NCI-H345 treated with DMSO at 0.1 percent for 48 hours (cell line): Measurements from ENCODE around the gene CDO1.

Source experiments
- DNase-seq: peaks from one replicate; lab custom pipeline; 2025; ENCODE audit not compliant: unreplicated experiment; lab: John Stamatoyannopoulos, UW

Gene CDO1

GRCh38 chr5:115816226-115817081 lies at the start of gene CDO1:
Gene CDO1 (minus strand): TSS chr5:115816659. CDS start chr5:115816397, 262 bp downstream.
- DNase-seq, result no peak

- DNase-seq, result no peak
These were observed 42.9 kb upstream of the CDO1 start for GRCh38 chr5:115859378-115859777.

GRCh38 chr5:115858396-115858795 lies 41.9 kb upstream of the CDO1 start:
- DNase-seq, result no peak

- DNase-seq, result no peak
These were observed 41.3 kb upstream of the CDO1 start for GRCh38 chr5:115857626-115858349.

GRCh38 chr5:115857057-115857479 lies 40.6 kb upstream of the CDO1 start:
- DNase-seq, result no peak

GRCh38 chr5:115855959-115856358 lies 39.5 kb upstream of the CDO1 start:
- no peak for DNase-seq

- no peak for DNase-seq
These were observed 37.7 kb upstream of the CDO1 start for GRCh38 chr5:115854139-115854538.

GRCh38 chr5:115850744-115851416 lies 34.4 kb upstream of the CDO1 start:
- no peak for DNase-seq

- no peak for DNase-seq
These were observed 32.9 kb upstream of the CDO1 start for GRCh38 chr5:115849258-115849798.

- DNase-seq, result no peak
These were observed 30.8 kb upstream of the CDO1 start for GRCh38 chr5:115847290-115847689.

GRCh38 chr5:115844321-115844817 lies 27.9 kb upstream of the CDO1 start:
- DNase-seq, result no peak

- DNase-seq, result no peak
These were observed 27.1 kb upstream of the CDO1 start for GRCh38 chr5:115843444-115844130.

GRCh38 chr5:115842952-115843351 lies 26.5 kb upstream of the CDO1 start:
- no peak for DNase-seq

GRCh38 chr5:115842089-115842935 lies 25.9 kb upstream of the CDO1 start:
- DNase-seq, result peak; percentile 31

GRCh38 chr5:115841382-115842088 lies 25.1 kb upstream of the CDO1 start, which contains the start of the genes AP3S1 and ATG12:
Gene AP3S1 (plus strand): TSS chr5:115841935. CDS start chr5:115842038, 103 bp downstream.
Gene ATG12 (minus strand): TSS chr5:115841565. CDS start chr5:115841552, 13 bp downstream.
- DNase-seq, result peak; percentile 67

GRCh38 chr5:115840873-115841272 lies 24.4 kb upstream of the CDO1 start:
- DNase-seq, result no peak

- peak; percentile 15 for DNase-seq
These were observed 22.5 kb upstream of the CDO1 start for GRCh38 chr5:115838885-115839518.

GRCh38 chr5:115835481-115835880 lies 19.0 kb upstream of the CDO1 start:
- no peak for DNase-seq
